HepG2 (cell line): ENCODE results near the gene OGFR. TPM values are rescaled to one million over a fixed set of nuclear protein-coding genes. Genes with fewer than 3 reads are reported as not detected.

ENCODE experiments used
- AKNA ChIP-seq: sonication (generic); formaldehyde crosslinking; IDR thresholded peaks from 2 replicates; pipeline ENCODE4 v1.4.0; 2020; ENCODE audit warnings: missing genetic modification reagents, borderline replicate concordance
- ARNTL ChIP-seq: sonication (generic); formaldehyde crosslinking; IDR thresholded peaks from 2 replicates; pipeline ENCODE4 v1.4.0; 2020; ENCODE audit warnings: mild to moderate bottlenecking, missing genetic modification reagents
- MYNN ChIP-seq: sonication (generic); formaldehyde crosslinking; IDR thresholded peaks from 2 replicates; pipeline ENCODE4 v1.4.0; 2020; ENCODE audit warnings: mild to moderate bottlenecking, low read depth, missing genetic modification reagents
- NR2F2 ChIP-seq: IDR thresholded peaks from 2 replicates; pipeline ENCODE4 v1.6.1; 2012; ENCODE audit warnings: low read depth, inconsistent platforms, borderline replicate concordance
- RERE ChIP-seq: IDR thresholded peaks from 2 replicates; pipeline ENCODE4 v1.6.1; 2016; ENCODE audit warnings: low read depth, missing genetic modification reagents, missing compliant biosample characterization
- SIN3B ChIP-seq: fragments of 150-350 bp; IDR thresholded peaks from 2 replicates; pipeline ENCODE4 v1.6.1; 2014; ENCODE audit warnings: low read length
- TCF7L2 ChIP-seq: IDR thresholded peaks from 2 replicates; pipeline ENCODE4 v1.6.1; 2011; ENCODE audit warnings: mild to moderate bottlenecking, low read depth, low read length, moderate library complexity
- TRIM22 ChIP-seq: fragments of 450-650 bp; IDR thresholded peaks from 2 replicates; pipeline ENCODE4 v1.6.1; 2017
- ZBTB34 ChIP-seq: sonication (generic); formaldehyde crosslinking; IDR thresholded peaks from 2 replicates; pipeline ENCODE4 v1.8.0; 2022; ENCODE audit warnings: mild to moderate bottlenecking, missing genetic modification reagents
- ZNF234 ChIP-seq: sonication (generic); formaldehyde crosslinking; conservative IDR thresholded peaks from 2 replicates; pipeline ENCODE4 v1.5.1; 2020; ENCODE audit warnings: mild to moderate bottlenecking, missing genetic modification reagents
- polyA plus RNA-seq, 8 experiments: library from polyadenylated mRNA; depleted of rRNA in 3 of 8; stranded (reverse) in 7 of 8; unstranded in 1 of 8; fragments of >200 nt; fragmentation: Illumina TruSeq in 4 of 8; extraction: Trizol in 4 of 8; gene quantifications; 2 replicates each; pipeline versions ENCODE4 v1.2.1 to v1.2.3, GENCODE V29; 2011 to 2016; ENCODE audit warnings: low read depth in 4 of 8, missing spikeins in 1 of 8, mixed read lengths in 1 of 8; ENCODE audit not compliant: insufficient read depth in 1 of 8
- total RNA-seq, 5 experiments: library from RNA; depleted of rRNA; stranded (reverse); fragments of >200 nt; fragmentation: Illumina TruSeq; extraction: Trizol; gene quantifications; 2 replicates each; pipeline ENCODE4 v1.2.3, GENCODE V29; 2016; ENCODE audit warnings: low read depth in 1 of 5

The OGFR gene
- total and polyA plus RNA-seq, 2 of the 13 experiments (the other 11 are each of a cell fraction or from before 2014, with no cell fraction given), result 47.7 to 81.8 TPM

GRCh38 chr20:62796699-62797491 is 7.7 kb upstream of the OGFR start (continued):
- TF ChIP-seq ZBTB34 (CRISPR knock-in tag), result no peak
- no peak for TF ChIP-seq ARNTL (CRISPR knock-in tag)
- TF ChIP-seq RERE, result 0 out of 2 replicates have a peak, but pooled peaks have one; percentile 13
- TF ChIP-seq SIN3B, result no peak
- TF ChIP-seq NR2F2, result no peak
- TF ChIP-seq ZNF234 (CRISPR knock-in tag), result no peak
- TF ChIP-seq MYNN (CRISPR knock-in tag), result no peak
- TF ChIP-seq AKNA (CRISPR knock-in tag), result no peak
- no peak for TF ChIP-seq TCF7L2
- no peak for TF ChIP-seq TRIM22
